Prostate gland (tissue), 2 donors: ENCODE data around the gene ADGRL1. TPM values are rescaled to one million over a fixed set of nuclear protein-coding genes. Genes with fewer than 3 reads are reported as not detected.
"Not testable (repeated sequence)": the region's sequence is repeated elsewhere in the genome, so short reads cannot be mapped to it uniquely, and the experiment has no call there.

Experiments used
- DNase-seq: peaks from one replicate; pipeline ENCODE4 v3.0.0-alpha.2; 2019; ENCODE audit warnings: low spot score
- H3K27ac ChIP-seq, 2 donors: fragments of 200-600 bp; sonication (generic); 2 replicates each; pipeline ENCODE4 v1.5.1; 2017 to 2019
- H3K27me3 ChIP-seq: fragments of 200-600 bp; sonication (generic); replicated peaks from 2 replicates; pipeline ENCODE4 v1.5.1; 2019; ENCODE audit not compliant: insufficient read depth
- H3K36me3 ChIP-seq, 2 donors: fragments of 200-600 bp; sonication (generic); 1 replicate in 1 of 2; 2 replicates in 1 of 2; pipeline versions ENCODE4 v1.5.1 to v1.8.1; 2017 to 2019
- H3K4me1 ChIP-seq: fragments of 200-600 bp; sonication (generic); replicated peaks from 2 replicates; pipeline ENCODE4 v1.5.1; 2019
- H3K4me3 ChIP-seq, 2 donors: fragments of 200-600 bp; sonication (generic); 2 replicates each; pipeline ENCODE4 v1.5.1; 2017 to 2019
- H3K9me3 ChIP-seq: fragments of 200-600 bp; sonication (generic); 2 replicates; pipeline ENCODE4 v1.5.1; 2017
- POLR2A ChIP-seq: fragments of 450-650 bp; IDR thresholded peaks from one replicate; pipeline ENCODE4 v1.6.1; 2016; ENCODE audit warnings: antibody characterized with exemption, mild to moderate bottlenecking
- POLR2AphosphoS5 ChIP-seq: sonication (generic); formaldehyde crosslinking; IDR thresholded peaks from one replicate; pipeline ENCODE4 v1.6.1; 2017; ENCODE audit warnings: antibody characterized with exemption
- WGBS: methylation state at CpG from one replicate; pipeline ENCODE4 v1.1.5; 2018; 5-methylcytosine and 5-hydroxymethylcytosine counted together
- intact Hi-C: fragments of 100-400 bp; cut with DNase I; formaldehyde crosslinking; loops from one replicate; pipeline ENCODE4 v1.14.2; 2022
- total RNA-seq, 2 donors: library from RNA; depleted of rRNA; stranded (reverse); fragments of >200 nt; gene quantifications; one replicate each; pipeline ENCODE4 v1.1.0, GENCODE V29; 2016
- TF ChIP-seq, protein P1 (sequence below), 4 experiments: fragments of 200-600 bp in 2 of 4; fragments of 450-650 bp in 2 of 4; sonication (generic) in 2 of 4; IDR thresholded peaks; 1 replicate in 3 of 4; 2 replicates in 1 of 4; pipeline ENCODE4 v1.5.1; 2016 to 2019; ENCODE audit warnings: antibody characterized with exemption in 4 of 4, mild to moderate bottlenecking in 2 of 4, moderate library complexity in 2 of 4

Gene ADGRL1
- total RNA-seq, 2 donors from 2014 or later: 13.0 to 44.1 TPM

DNA sequence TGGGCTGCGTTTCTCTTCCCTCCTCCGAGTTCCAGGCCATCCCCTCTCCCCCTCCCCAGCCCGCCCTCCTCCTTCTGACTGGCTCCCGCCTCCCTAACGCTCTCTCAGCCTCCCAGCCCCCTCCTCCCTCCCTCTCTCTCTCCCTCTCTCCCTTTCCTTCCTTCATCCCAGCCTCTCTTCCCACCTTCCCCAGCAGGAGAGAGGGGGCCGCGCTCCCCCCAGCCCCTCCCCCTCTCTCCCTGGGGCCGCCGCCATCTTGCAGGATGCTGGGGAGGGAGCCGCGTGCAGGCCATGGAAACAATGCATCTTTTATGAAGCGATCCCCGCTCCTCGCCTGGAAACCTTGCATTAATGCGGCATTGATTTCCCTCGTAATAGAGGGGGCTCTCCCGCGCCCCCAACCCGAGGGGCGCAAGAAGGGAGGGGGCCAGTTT lies 42.6 kb upstream of the ADGRL1 start:
- under 1% methylated on average over 17 of the region's 20 CpGs for WGBS
- H3K36me3 ChIP-seq: no peaks in the 10 kb centered on the region
- TF ChIP-seq POLR2A (no peak), POLR2AphosphoS5 (no peak)
- TF ChIP-seq, protein P1, sequence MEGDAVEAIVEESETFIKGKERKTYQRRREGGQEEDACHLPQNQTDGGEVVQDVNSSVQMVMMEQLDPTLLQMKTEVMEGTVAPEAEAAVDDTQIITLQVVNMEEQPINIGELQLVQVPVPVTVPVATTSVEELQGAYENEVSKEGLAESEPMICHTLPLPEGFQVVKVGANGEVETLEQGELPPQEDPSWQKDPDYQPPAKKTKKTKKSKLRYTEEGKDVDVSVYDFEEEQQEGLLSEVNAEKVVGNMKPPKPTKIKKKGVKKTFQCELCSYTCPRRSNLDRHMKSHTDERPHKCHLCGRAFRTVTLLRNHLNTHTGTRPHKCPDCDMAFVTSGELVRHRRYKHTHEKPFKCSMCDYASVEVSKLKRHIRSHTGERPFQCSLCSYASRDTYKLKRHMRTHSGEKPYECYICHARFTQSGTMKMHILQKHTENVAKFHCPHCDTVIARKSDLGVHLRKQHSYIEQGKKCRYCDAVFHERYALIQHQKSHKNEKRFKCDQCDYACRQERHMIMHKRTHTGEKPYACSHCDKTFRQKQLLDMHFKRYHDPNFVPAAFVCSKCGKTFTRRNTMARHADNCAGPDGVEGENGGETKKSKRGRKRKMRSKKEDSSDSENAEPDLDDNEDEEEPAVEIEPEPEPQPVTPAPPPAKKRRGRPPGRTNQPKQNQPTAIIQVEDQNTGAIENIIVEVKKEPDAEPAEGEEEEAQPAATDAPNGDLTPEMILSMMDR (IDR thresholded peaks at IDR 0.05): no peak
- H3K4me3 ChIP-seq: peak overlapping the region; percentile 40 to 45
- no peaks in the 10 kb centered on the region for H3K4me1 ChIP-seq
- H3K27me3 ChIP-seq: no peaks in the 10 kb centered on the region
- intact Hi-C loops: no loop called here
- H3K9me3 ChIP-seq: no peaks in the 10 kb centered on the region
- peak overlapping the region; percentile 9 to 28 for H3K27ac ChIP-seq
- peak; percentile 4 for DNase-seq

DNA sequence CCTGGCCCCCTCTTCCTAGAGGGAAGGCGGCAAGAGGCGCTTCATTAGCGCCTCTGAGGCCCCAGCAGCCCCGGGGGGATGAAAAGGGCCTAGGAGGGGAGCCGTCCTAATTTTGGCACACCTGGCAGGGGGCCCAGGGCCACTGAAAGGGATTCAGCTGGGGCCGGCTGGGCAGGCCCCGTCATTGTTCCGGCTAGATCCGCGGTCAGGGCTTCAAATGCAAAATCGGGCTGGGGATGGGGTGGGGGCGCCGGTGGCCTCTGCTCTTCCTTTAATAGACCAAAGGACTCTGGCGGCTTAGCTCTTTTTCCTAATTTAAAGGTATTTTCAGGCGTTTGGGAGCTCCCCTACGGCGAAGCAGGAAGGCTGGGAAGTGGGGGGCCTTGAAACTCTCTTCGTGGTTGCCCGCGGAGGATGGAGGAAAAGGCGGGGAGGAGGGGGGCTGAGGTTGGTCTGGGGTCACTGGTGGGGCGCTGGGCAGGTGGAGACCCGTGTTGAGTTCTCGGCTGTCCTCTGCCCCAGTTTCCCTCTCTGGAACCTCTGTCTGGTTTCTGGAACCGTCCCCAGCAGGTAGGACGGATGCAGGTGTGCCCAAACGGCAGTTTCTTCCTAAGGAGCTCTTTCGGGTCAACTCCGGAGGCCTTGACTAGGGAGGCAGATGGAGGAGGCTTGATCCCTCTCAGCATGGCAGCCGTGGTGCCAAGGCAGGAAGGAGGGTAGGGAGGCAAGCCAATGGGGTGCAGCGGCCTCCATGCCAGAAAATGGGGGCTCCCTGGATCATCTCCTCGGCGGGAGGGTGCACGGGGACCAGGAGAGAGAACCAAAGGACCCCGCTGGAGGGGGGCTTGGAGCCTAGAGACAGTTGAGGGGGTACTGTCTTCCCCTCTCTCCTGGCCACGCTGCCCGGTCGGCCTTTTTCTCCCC lies 41.8 kb upstream of the ADGRL1 start:
- DNase-seq, H3K4me1 ChIP-seq, intact Hi-C loops, H3K36me3 ChIP-seq, H3K27me3 ChIP-seq, H3K27ac ChIP-seq, H3K9me3 ChIP-seq: not testable (repeated sequence)
- 6% methylated on average over 38 of the region's 38 CpGs for WGBS
- H3K4me3 ChIP-seq: peak overlapping the region; percentile 40 to 45

DNA sequence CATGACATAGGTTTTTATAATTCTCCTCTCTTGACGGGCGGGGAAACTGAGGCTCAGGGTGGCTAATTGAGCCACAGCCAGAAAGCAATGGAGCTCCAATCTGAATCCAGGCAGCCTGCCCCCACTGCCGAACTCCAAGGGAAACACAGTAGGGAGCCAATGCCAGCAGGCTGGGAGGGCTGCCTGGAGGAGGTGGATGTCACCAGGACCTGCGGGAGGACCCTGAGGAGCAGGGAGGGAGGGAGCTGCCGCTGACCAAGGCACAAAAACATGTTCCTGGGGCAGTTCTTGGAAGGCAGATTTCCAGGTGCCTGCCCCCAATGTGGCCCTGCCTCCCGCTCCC lies 41.2 kb upstream of the ADGRL1 start:
- H3K27me3 ChIP-seq, H3K9me3 ChIP-seq, H3K4me1 ChIP-seq, H3K36me3 ChIP-seq, H3K4me3 ChIP-seq, intact Hi-C loops, DNase-seq, H3K27ac ChIP-seq: not testable (repeated sequence)
- WGBS: 62% methylated on average over 6 of the region's 6 CpGs

DNA sequence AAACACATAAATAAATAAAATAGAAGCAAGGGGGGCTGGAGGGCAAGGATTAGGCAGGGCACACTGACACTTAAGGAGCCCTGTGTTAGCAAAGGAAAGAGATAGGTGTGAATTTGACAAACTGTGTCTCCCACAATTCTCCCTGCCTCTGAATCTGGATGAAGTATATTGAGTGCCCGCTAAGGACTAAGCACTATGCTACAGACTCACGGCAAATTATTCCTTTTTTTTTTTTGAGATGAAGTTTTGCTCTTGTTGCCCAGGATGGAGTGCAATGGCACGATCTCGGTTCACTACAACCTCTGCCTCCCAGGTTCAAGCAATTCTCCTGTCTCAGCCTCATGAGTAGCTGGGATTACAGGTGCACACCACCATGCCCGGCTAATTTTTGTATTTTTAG lies 38.4 kb upstream of the ADGRL1 start:
- H3K4me1 ChIP-seq, H3K4me3 ChIP-seq, H3K9me3 ChIP-seq, intact Hi-C loops, H3K27ac ChIP-seq, H3K27me3 ChIP-seq, DNase-seq, H3K36me3 ChIP-seq: not testable (repeated sequence)
- 74% methylated on average over 5 of the region's 5 CpGs for WGBS

DNA sequence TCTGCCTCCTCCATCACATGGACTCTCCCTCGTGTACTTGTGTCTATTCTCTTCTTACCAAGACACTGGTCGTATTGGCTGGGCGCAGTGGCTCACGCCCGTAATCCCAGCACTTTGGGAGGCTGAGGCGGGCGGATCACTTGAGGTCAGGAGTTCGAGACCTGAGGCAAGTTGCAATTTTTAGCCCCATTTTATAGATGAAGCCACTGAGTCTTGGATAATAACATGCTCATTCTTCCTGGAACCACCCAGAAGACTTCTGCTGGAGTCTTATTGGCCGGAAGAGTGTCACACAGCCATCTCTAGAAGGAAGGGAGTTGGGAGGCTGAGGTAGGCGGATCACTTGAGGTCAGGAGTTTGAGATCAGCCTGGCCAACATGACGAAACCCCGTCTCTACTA lies 37.7 kb upstream of the ADGRL1 start:
- H3K27me3 ChIP-seq, H3K4me3 ChIP-seq, H3K4me1 ChIP-seq, H3K27ac ChIP-seq, intact Hi-C loops, H3K9me3 ChIP-seq, DNase-seq, H3K36me3 ChIP-seq: not testable (repeated sequence)
- WGBS: 91% methylated on average over 12 of the region's 12 CpGs

DNA sequence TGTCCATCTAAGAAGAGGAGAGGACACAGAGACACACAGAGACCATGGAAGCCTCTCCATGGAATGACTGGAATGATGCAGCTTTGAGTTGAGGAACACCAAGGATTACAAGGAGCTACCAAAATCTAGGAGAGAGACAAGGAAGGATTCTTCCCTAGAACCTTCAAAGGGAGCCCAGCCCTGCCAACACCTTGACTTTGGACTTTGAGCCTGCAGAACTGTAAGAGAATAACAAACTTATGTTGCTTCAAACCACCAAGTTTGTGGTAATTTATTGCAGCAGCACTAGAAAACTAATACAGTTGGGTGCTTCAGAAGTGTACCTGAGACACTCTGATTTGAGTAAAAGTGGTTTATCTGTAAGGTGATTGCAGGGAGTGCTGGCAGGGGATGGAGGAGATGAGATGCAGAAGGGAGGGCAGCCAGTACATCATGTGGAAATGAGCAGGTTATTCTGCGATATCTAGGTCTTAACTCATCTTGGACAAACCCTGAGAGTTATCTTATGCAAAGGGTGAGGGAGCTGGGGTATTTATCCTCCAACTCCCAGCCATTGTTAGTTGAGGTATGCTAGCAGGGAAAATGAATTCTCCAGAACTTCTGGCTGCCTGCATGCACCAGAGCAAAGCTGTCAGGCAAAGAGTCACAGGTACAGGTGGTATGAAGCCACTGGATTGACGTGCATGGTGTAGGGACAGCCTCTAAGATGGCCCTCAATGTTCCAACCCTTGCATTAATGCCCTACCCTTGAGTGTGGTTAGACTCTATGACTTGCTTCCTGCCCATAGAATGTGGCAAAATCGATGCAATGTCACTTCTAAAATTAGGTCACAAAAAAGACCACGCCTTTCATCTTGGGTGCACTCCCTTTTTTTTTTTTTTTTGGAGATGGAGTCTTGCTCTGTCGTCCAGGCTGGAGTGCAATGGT lies 31.3 kb upstream of the ADGRL1 start:
- intact Hi-C loops: no loop called here
- no peaks in the 10 kb centered on the region for H3K36me3 ChIP-seq
- no peaks in the 10 kb centered on the region for H3K27me3 ChIP-seq
- TF ChIP-seq, protein P1 (IDR thresholded peaks at IDR 0.05): no peak
- TF ChIP-seq POLR2AphosphoS5: no peak
- TF ChIP-seq POLR2A: no peak
- DNase-seq: no peak
- H3K4me3 ChIP-seq: no peak overlapping the region
- H3K4me1 ChIP-seq: no peaks in the 10 kb centered on the region
- no peak overlapping the region for H3K27ac ChIP-seq
- 92% methylated on average over 5 of the region's 5 CpGs for WGBS
- no peaks in the 10 kb centered on the region for H3K9me3 ChIP-seq

DNA sequence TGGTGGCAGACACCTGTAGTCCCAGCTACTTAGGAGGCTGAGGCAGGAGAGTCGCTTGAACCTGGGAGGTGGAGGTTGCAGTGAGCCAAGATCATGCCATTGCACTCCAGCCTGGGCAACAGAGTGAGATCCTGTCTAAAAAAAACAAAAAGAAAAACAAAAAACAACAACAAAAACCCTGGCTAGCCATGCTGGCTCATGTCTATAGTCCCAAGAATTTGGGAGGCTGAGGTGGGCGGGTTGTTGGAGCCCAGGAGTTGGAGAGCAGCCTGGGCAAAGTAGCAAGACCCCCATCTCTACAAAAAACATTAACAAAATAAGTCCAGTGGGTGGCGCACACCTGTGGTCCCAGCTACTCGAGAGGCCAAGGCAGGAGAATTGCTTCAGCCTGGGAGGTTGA lies 27.0 kb upstream of the ADGRL1 start:
- 96% methylated on average over 4 of the region's 4 CpGs for WGBS
- H3K27ac ChIP-seq: not testable (repeated sequence)

DNA sequence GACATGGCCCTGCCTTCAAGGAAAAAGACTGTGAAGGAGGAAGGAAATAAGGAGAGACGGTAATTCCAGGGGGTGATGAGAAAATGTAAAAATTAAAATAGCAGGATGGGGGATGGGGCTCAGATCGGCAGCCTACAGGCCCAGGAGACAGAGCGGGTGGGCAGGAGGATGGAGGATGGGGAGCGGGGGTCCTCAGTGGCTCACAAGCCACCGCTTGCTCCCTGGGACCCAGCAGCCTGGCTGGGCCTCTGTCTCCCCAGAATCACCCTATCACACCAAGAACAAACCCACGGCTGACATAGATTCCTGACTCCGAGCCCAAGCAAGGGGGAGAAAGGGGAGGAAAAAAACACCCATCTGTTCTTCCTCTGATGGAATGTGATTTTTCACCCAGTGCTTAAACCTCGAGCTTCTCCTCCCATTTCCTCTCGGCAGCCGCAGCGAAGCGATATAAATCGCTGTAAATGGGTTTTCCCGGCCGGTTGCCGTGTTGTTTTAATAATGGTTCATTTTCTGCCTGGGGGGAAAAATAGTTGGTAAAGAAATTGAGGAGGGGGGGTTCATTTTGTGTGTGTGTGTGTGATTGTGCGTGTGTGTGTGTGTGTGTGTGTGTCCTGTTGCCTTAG lies 22.6 kb upstream of the ADGRL1 start:
- H3K9me3 ChIP-seq, H3K36me3 ChIP-seq, H3K27me3 ChIP-seq, intact Hi-C loops, DNase-seq, H3K4me3 ChIP-seq, H3K4me1 ChIP-seq, H3K27ac ChIP-seq: not testable (repeated sequence)
- 25% methylated on average over 17 of the region's 17 CpGs for WGBS

More for the DNA sequence above, 27.0 kb upstream of the ADGRL1 start:
- H3K4me3 ChIP-seq, H3K4me1 ChIP-seq, H3K36me3 ChIP-seq, DNase-seq, H3K9me3 ChIP-seq, intact Hi-C loops, H3K27me3 ChIP-seq: not testable (repeated sequence)

DNA sequence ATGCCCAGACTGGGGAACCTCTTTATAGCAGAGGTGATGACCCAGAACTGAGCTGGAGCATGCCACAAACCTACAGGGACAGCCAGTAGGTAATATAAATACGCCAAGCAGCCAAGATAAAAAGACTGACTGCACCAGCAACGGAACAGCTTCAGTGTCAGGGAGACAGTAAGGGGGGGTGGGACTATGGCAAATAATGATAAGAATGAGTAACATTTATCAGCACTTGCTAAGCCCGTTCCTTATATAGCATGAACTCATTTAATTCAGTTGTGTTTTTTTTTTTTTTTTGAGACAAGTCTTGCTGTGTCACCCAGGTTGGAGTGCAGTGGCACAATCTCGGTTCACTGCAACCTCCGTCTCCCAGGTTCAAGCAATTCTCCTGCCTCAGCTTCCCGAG lies 20.5 kb upstream of the ADGRL1 start:
- H3K4me3 ChIP-seq, H3K9me3 ChIP-seq, H3K27me3 ChIP-seq, intact Hi-C loops, DNase-seq, H3K27ac ChIP-seq, H3K36me3 ChIP-seq, H3K4me1 ChIP-seq: not testable (repeated sequence)
- 91% methylated on average over 6 of the region's 6 CpGs for WGBS
